22Rv1 (cell line): Measurements from ENCODE around the gene FNBP1.
"Not testable (repeated sequence)": the region's sequence is repeated elsewhere in the genome, so short reads cannot be mapped to it uniquely, and the experiment has no call there.

Experiments
- H3K27ac ChIP-seq: fragments of 450-650 bp; 2 replicates; pipeline ENCODE4 v1.5.1; 2017
- ZFX ChIP-seq: fragments of 450-650 bp; IDR thresholded peaks from 2 replicates; pipeline ENCODE4 v1.6.1; 2017; ENCODE audit warnings: antibody characterized with exemption, borderline replicate concordance
- TF ChIP-seq, protein P1 (sequence below): fragments of 450-650 bp; IDR thresholded peaks from 2 replicates; pipeline ENCODE4 v1.5.1; 2017; ENCODE audit warnings: mild to moderate bottlenecking

Gene FNBP1

DNA sequence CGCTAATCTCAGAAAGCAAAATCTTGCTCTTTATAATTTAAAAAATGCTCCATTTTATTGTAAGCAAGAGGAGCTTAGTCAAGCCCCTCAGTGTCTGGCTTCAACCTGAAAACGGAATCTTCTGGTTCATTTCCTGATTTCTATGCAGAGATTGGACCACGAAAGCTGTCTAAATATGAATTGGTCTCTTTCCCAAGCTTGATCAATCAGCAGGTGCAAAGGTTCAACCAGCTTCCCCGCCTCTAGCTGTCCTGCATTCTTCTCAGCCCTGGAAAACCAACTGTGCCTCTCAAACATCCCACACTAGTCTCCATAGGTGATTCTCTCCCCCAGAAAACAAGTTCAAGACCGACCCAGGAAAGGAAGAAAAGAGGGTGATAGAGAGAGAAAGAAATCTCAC lies 34.5 kb downstream of the FNBP1 start:
- H3K27ac ChIP-seq = no peak overlapping the region
- TF ChIP-seq, protein P1, sequence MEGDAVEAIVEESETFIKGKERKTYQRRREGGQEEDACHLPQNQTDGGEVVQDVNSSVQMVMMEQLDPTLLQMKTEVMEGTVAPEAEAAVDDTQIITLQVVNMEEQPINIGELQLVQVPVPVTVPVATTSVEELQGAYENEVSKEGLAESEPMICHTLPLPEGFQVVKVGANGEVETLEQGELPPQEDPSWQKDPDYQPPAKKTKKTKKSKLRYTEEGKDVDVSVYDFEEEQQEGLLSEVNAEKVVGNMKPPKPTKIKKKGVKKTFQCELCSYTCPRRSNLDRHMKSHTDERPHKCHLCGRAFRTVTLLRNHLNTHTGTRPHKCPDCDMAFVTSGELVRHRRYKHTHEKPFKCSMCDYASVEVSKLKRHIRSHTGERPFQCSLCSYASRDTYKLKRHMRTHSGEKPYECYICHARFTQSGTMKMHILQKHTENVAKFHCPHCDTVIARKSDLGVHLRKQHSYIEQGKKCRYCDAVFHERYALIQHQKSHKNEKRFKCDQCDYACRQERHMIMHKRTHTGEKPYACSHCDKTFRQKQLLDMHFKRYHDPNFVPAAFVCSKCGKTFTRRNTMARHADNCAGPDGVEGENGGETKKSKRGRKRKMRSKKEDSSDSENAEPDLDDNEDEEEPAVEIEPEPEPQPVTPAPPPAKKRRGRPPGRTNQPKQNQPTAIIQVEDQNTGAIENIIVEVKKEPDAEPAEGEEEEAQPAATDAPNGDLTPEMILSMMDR = no peak
- no peak for TF ChIP-seq ZFX

DNA sequence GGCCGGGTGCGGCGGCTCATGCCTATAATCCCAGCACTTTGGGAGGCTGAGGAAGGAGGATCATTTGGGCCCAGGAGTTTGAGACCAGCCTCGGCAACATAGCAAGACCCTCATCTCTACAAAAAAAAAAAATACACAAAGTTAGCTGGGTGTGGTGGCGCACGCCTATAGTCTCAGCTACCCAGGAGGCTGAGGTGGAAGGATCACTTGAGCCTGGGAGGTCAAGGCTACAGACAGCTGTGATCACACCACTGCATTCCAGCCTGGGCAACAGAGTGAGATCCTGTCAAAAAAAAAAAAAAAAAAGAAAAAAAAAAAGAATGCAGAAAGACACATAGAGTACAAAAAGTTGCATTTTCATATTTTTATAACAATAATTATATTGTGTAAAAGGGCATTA lies 36.0 kb downstream of the FNBP1 start:
- not testable (repeated sequence) for H3K27ac ChIP-seq

DNA sequence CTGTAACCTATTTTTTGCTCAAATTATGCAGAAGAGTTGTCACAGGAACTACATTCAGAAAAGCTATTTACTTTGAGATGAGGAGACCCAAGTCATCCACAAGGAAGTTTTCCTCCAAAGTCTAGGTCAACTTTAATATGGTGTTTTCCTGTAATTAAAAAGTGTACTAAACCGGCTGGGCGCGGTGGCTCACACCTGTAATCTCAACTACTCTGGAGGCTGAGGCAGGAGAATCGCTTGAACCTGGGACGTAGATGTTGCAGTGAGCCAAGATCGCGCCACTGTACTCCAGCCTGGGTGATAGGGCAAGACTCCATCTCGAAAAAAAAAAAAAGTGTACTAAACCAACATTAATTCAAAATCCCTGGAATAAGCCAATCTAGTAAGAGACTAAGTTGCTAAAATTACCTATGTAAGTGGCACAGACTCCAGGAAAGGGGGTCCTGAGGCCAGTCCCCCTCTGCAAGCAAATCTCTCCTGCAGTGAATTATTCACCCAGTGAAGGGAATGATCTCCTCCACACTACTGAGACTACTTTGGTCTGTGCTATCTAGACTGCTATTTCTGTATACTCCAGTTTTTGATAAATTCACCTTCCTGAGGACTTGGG lies 38.9 kb downstream of the FNBP1 start:
- no peak overlapping the region for H3K27ac ChIP-seq
- TF ChIP-seq, protein P1 = no peak

DNA sequence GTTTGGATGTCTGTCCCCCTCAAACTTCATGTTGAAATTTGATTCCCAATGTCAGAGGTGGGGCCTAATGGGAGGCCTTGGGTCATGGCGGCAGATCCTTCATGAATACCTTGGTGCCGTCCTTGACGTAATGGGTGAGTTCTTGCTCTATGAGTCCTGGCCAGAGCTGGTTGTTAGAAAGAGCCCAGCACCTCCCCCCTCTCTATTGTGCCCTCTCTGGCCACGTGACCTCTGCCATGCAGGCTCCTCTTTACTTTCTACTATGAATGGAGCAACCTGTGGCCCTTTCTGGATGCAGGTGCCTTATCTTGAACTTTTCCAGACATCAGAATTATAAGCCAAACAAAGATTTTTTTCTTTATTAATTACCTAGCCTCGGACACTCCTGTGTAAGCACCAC lies 40.7 kb downstream of the FNBP1 start:
- TF ChIP-seq, protein P1 = no peak
- no peak for TF ChIP-seq ZFX
- no peak overlapping the region for H3K27ac ChIP-seq

DNA sequence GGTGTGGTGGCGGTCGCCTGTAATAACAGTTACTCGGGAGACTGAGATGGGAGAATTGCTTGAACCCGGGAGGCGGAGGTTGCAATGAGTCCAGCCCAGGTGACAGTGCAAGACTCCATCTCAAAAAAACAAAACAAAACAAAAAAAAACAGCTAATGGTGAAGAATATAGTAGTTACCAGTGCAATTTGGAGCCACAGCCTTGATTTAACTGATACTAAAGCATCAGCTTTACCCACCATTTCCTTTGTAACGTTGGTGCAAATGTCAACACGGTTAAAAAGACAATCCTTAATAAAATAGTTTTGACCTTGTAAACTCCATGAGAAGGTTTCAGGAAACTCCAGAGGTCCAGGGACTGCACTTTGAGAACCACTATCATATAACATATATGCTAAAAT lies 41.8 kb downstream of the FNBP1 start:
- H3K27ac ChIP-seq = no peak overlapping the region
- TF ChIP-seq ZFX = no peak
- TF ChIP-seq, protein P1 = no peak

DNA sequence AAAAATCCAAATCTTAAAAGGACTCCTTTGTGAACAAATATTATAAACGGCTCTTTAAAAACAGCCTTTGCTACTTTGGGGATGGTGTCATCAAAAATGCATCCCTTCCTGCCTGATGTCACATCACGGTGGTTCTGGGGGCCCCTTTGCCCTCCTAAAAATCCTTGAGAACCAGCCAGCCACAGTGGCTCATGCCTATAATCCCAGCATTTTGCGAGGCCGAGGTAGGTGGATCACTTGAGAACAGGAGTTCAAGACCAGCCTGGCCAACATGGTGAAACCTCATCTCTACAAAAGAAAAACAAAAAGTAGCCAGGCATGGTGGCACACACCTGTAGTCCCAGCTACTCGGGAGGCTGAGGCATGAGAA lies 43.9 kb downstream of the FNBP1 start:
- no peak overlapping the region for H3K27ac ChIP-seq
- TF ChIP-seq, protein P1 = no peak
- no peak for TF ChIP-seq ZFX

DNA sequence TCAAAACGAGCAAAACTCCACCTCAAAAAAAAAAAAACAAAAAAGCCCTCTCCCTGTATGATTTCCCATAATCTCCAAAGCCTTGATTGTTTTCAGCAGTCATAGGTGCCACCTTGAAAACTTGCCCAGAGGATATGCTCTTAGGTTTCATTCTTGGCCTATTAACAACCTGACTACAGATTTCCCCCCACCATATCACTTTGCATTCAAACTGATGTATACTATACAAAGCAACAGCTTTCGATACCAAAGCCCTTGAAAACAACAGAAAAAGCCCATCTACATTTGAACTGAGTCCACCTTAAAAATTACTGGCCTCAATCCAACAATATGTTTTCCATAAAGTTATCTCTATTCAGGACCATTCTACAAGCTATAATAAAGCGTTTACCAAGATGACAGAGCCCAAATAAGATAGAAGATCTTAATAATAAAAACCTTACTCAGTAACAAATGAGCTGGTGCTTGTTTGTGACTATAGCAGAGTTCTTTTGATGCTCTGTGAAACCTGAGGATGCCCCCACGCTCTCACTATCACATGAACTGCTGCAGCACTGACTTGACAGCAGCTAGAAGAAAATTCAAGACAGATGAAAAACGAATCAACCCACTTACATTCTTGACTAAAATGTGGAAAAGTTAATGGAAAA lies 44.4 kb downstream of the FNBP1 start:
- no peak overlapping the region for H3K27ac ChIP-seq
- TF ChIP-seq, protein P1 = no peak

DNA sequence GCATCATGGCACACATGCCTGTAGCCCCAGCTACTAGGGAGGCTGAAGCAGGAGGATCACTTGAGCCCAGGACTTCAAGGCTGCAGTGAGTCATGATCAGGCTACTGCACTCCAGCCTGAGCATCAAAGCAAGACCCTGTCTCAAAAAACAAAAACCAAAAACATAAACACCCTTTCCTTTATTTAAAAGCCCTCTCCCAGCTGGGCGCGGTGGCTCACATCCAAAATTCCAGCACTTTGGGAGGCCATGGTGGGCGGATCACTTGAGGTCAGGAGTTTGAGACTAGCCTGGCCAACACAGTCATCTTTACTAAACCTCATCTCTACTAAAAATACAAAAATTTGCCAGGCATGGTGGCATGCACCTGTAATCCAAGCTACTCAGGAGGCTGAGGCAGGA lies 45.3 kb downstream of the FNBP1 start:
- H3K27ac ChIP-seq = not testable (repeated sequence)
